Thyroid gland (tissue), 4 donors: ENCODE results near the gene MDM2. TPM values are rescaled to one million over a fixed set of nuclear protein-coding genes. Genes with fewer than 3 reads are reported as not detected.
"Not testable (repeated sequence)": the region's sequence is repeated elsewhere in the genome, so short reads cannot be mapped to it uniquely, and the experiment has no call there.

Source experiments
- DNase-seq, 2 donors: peaks; one replicate each; pipeline ENCODE4 v3.0.0-alpha.2; 2019
- H3K27ac ChIP-seq, 3 donors: fragments of 200-600 bp; sonication (generic); 1 replicate in 2 of 3; 2 replicates in 1 of 3; pipeline ENCODE4 v1.5.1; 2016 to 2019; ENCODE audit warnings: mild to moderate bottlenecking in 1 of 3, moderate library complexity in 1 of 3
- H3K27me3 ChIP-seq: fragments of 200-600 bp; sonication (generic); one replicate; pipeline ENCODE4 v1.5.1; 2019
- H3K36me3 ChIP-seq, 2 donors: fragments of 200-600 bp; sonication (generic); one replicate each; pipeline ENCODE4 v1.5.1; 2016 to 2019
- H3K4me1 ChIP-seq, 2 donors: fragments of 200-600 bp; sonication (generic); one replicate each; pipeline ENCODE4 v1.5.1; 2017 to 2019
- H3K4me3 ChIP-seq, 3 donors: fragments of 200-600 bp; sonication (generic); replicated peaks in 1 of 3; 1 replicate in 2 of 3; 2 replicates in 1 of 3; pipeline ENCODE4 v1.5.1; 2016; ENCODE audit warnings: mild to moderate bottlenecking in 1 of 3
- H3K9me3 ChIP-seq: fragments of 200-600 bp; sonication (generic); one replicate; pipeline ENCODE4 v1.5.1; 2017
- POLR2A ChIP-seq, 2 donors: fragments of 450-650 bp; IDR thresholded peaks; one replicate each; pipeline ENCODE4 v1.6.1; 2017; ENCODE audit warnings: antibody characterized with exemption in 2 of 2, mild to moderate bottlenecking in 2 of 2, moderate library complexity in 1 of 2
- WGBS, 2 donors: methylation state at CpG; one replicate each; pipeline ENCODE4 v1.1.5; 2017; 5-methylcytosine and 5-hydroxymethylcytosine counted together
- intact Hi-C: fragments of 100-400 bp; cut with DNase I; formaldehyde crosslinking; loops from one replicate; pipeline ENCODE4 v1.15.1; 2023
- total RNA-seq, 4 donors: library from RNA; depleted of rRNA; stranded (reverse); fragments of >200 nt; gene quantifications; one replicate each; pipeline ENCODE4 v1.2.3, GENCODE V29; 2016
- TF ChIP-seq, protein P1 (sequence below), 6 experiments: fragments of 200-600 bp in 3 of 6; fragments of 450-650 bp in 3 of 6; sonication (generic) in 3 of 6; IDR thresholded peaks; one replicate each; pipeline ENCODE4 v1.5.1; 2016 to 2019; ENCODE audit warnings: antibody characterized with exemption in 6 of 6, mild to moderate bottlenecking in 2 of 6, inconsistent platforms in 1 of 6, moderate library complexity in 1 of 6

The MDM2 gene
- total RNA-seq, 4 donors from 2014 or later = 56.7 to 124 (median 91.6) TPM

DNA sequence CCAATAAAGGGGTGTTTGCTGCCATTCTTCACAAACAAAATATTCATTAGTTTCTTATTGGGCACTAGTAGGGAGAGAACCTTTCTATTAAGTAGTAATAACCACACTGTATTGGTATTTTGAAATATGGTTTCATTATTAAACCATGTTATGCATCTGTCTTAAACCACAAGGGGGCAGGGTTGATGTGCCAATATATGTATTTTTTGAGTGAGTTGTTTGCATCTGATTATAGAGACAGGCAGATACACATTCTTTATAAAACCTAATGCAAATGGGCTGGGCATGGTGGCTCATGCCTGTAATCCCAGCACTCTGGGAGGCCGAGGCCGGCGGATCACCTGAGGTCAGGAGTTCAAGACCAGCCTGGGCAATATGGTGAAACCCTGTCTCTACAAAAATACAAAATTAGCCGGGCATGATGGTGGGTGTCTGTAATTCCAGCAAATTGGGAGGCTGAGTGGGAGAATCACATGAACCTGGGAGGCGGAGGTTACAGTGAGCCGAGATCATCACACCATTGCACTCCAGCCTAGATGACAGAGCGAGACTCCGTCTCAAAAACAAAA lies 56.0 kb downstream of the MDM2 start:
- not testable (repeated sequence) for H3K27me3 ChIP-seq, H3K4me1 ChIP-seq, DNase-seq, H3K36me3 ChIP-seq, H3K4me3 ChIP-seq, H3K9me3 ChIP-seq, H3K27ac ChIP-seq
- intact Hi-C loops = loop anchor here (5.0 to 10.0 kb wide), 2 partner anchors 208 to 291 kb away; no protein-coding TSS in a partner anchor
- TF ChIP-seq, protein P1, sequence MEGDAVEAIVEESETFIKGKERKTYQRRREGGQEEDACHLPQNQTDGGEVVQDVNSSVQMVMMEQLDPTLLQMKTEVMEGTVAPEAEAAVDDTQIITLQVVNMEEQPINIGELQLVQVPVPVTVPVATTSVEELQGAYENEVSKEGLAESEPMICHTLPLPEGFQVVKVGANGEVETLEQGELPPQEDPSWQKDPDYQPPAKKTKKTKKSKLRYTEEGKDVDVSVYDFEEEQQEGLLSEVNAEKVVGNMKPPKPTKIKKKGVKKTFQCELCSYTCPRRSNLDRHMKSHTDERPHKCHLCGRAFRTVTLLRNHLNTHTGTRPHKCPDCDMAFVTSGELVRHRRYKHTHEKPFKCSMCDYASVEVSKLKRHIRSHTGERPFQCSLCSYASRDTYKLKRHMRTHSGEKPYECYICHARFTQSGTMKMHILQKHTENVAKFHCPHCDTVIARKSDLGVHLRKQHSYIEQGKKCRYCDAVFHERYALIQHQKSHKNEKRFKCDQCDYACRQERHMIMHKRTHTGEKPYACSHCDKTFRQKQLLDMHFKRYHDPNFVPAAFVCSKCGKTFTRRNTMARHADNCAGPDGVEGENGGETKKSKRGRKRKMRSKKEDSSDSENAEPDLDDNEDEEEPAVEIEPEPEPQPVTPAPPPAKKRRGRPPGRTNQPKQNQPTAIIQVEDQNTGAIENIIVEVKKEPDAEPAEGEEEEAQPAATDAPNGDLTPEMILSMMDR (IDR thresholded peaks at IDR 0.05) = peak; percentile 10 to 57 (median 45)
- WGBS, 2 donors = 79 to 85% methylated on average over 8 of the region's 8 CpGs

DNA sequence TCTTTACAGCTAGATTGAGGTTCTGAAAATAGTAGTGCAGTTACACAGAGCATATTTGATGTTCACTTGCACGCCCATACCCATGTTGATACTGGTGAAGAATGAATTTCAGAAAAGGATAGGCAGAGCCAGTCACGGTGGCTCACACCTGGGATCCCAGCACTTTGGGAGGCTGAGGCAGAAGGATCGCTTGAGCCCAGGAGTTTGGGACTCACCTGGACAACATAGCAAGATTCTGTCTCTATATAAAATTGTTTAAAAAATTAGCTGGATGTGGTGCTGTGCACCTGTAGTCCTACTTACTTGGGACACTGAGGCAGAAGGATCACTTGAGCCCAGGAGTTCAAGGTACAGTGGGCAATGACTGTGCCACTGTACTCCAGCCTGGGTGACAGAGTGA lies 56.6 kb downstream of the MDM2 start:
- DNase-seq = no peak
- H3K4me3 ChIP-seq = no peak overlapping the region
- WGBS, 2 donors = 93 to 97% methylated on average over 3 of the region's 3 CpGs
- H3K27me3 ChIP-seq = no peaks in the 10 kb centered on the region
- intact Hi-C loops = loop anchor here (5.0 to 10.0 kb wide), 2 partner anchors 208 to 290 kb away; no protein-coding TSS in a partner anchor
- H3K9me3 ChIP-seq = no peaks in the 10 kb centered on the region
- no peak for TF ChIP-seq POLR2A (IDR thresholded peaks at IDR 0.05)
- TF ChIP-seq, protein P1 (IDR thresholded peaks at IDR 0.05) = no peak
- no peaks in the 10 kb centered on the region for H3K36me3 ChIP-seq
- no peak overlapping the region for H3K27ac ChIP-seq
- peaks cover 0 to 3% of the 10 kb centered on the region in 2 donors for H3K4me1 ChIP-seq

DNA sequence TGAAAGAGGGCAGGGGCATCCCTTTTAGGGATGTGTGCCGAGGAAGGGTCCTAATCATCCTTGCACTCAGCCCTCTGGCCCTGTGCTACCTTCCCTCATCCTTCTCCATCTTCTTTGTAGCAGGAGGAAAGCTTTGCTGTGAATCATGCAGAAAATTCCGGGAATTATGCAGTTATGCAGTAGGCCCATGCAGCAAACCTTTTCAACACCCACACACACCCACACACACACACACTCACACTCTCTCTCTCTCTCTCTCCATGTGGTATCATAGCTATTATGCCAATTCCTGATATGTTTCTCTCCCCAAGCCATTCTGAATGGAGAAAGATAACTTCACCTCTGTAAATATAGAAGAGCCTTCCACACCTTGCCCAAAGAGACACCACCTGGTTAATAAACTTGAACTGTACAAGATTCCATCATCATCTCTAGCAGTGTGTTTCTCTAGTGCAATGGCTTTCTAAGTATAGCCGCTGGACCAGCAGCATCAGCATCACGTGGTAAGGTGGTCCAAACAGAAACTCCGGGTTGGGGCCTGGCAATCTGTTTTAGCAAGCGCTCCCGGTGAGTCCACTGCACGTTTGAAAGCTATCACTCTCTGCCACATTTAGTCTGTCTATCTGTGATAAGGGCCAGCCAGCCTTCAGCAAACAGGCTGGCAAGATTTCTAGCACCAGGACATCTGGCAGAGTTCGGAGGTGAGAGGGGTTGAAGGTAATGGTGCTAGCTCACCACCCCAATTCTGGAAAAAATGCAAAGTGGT lies 57.6 kb downstream of the MDM2 start:
- intact Hi-C loops = loop anchor here (10.0 kb wide), 1 partner anchor 289 kb away; no protein-coding TSS in a partner anchor
- H3K9me3 ChIP-seq = no peaks in the 10 kb centered on the region
- 82 to 89% methylated on average over 9 of the region's 9 CpGs for WGBS, 2 donors
- no peaks in the 10 kb centered on the region for H3K36me3 ChIP-seq
- DNase-seq = no peak
- no peaks in the 10 kb centered on the region for H3K27me3 ChIP-seq
- H3K27ac ChIP-seq = no peak overlapping the region
- no peak overlapping the region for H3K4me3 ChIP-seq
- TF ChIP-seq, protein P1 (IDR thresholded peaks at IDR 0.05) = no peak
- H3K4me1 ChIP-seq = peaks cover 0 to 3% of the 10 kb centered on the region in 2 donors

DNA sequence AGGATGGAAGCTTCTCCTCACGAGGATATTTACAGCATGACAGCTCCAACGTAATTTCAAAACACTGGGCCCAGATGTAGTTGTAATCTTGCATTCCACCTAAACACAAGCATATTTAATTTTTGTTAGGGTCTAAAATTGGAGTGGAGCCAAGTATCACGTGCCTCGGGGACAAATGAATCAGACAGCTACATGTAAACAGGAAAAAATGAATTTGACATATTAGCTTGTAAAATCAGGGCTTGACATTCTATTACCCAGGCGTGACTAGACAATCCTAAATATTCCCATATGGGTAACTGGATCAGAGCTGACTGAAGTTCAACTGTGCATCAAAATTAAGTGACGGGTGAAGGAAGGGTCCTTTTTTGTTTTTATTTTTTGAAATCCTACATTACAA lies 59.0 kb downstream of the MDM2 start:
- no peak for DNase-seq
- intact Hi-C loops = loop anchor here (10.0 kb wide), 1 partner anchor 288 kb away; no protein-coding TSS in a partner anchor
- TF ChIP-seq, protein P1 (IDR thresholded peaks at IDR 0.05) = no peak
- TF ChIP-seq POLR2A (IDR thresholded peaks at IDR 0.05) = no peak
- 76% methylated on average over 6 of the region's 6 CpGs for WGBS, 2 donors
- H3K27ac ChIP-seq = no peak overlapping the region
- H3K9me3 ChIP-seq = no peaks in the 10 kb centered on the region
- no peaks in the 10 kb centered on the region for H3K36me3 ChIP-seq
- H3K4me1 ChIP-seq = peaks cover 0 to 3% of the 10 kb centered on the region in 2 donors
- H3K27me3 ChIP-seq = no peaks in the 10 kb centered on the region
- no peak overlapping the region for H3K4me3 ChIP-seq

DNA sequence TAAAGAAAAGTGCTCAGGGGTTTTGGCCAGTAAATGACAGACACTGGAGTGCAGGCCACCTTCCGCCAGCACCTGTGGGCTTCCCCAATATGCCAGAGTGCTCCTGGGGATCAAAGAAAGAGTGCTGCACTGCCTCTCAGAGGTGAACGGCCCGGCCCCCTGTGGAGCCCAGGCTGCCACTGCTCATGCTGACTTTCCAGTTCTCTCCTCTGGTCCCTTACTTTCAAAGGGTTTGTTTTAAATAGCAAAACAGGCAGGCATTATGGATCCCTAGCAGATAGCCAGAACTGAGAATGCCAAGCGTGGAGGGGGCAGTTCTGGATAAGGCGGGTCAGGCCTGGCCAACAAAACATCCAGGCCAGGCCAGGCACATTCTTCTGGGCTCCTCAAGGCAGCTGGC lies 59.6 kb downstream of the MDM2 start:
- H3K27me3 ChIP-seq = no peaks in the 10 kb centered on the region
- no peaks in the 10 kb centered on the region for H3K9me3 ChIP-seq
- H3K4me1 ChIP-seq = peaks cover 0 to 3% of the 10 kb centered on the region in 2 donors
- intact Hi-C loops = loop anchor here (10.0 kb wide), 1 partner anchor 287 kb away; no protein-coding TSS in a partner anchor
- H3K36me3 ChIP-seq = no peaks in the 10 kb centered on the region
- TF ChIP-seq, protein P1 (IDR thresholded peaks at IDR 0.05) = no peak
- no peak for TF ChIP-seq POLR2A (IDR thresholded peaks at IDR 0.05)
- H3K4me3 ChIP-seq = no peak overlapping the region
- 82 to 100% methylated on average over 1 to 5 of the region's 5 CpGs for WGBS, 2 donors
- no peak overlapping the region for H3K27ac ChIP-seq
- no peak for DNase-seq
